ENCODE results near the gene RBBP4. TPM values are rescaled to one million over a fixed set of nuclear protein-coding genes. Genes with fewer than 3 reads are reported as not detected.
A peak's percentile ranks its signal among the peaks of the same experiment; 100 is the strongest.

RBBP4 gene
- total RNA-seq, 3 donors from 2014 or later: 120 to 156 (median 136) TPM

GRCh38 chr1:32733582-32734321 lies 82.7 kb downstream of the RBBP4 start:
- DNase-seq: peak in 1 of 3 donors; percentile 33
- H3K4me3 ChIP-seq: no peak overlapping the region
- peaks cover 19% of the 10 kb centered on the region for H3K4me1 ChIP-seq (ENCODE audit: low read depth)
- H3K9me3 ChIP-seq: no peaks in the 10 kb centered on the region
- H3K36me3 ChIP-seq (ENCODE audit: low read depth): no peaks in the 10 kb centered on the region
- ATAC-seq: no peak
- no peak for TF ChIP-seq CTCF (IDR thresholded peaks at IDR 0.05)
- intact Hi-C loops (cut with DNase I, micrococcal nuclease): no loop called here

Other genes starting within 250 kb of the RBBP4 start
- under 1 TPM in 1 of 3 donors, not detected in 2; 0.03 TPM for gene ZBTB8B, start 186.1 kb upstream of the RBBP4 start, total RNA-seq
- gene ZBTB8A, start 111.8 kb upstream of the RBBP4 start, total RNA-seq: 1 to 10 TPM; 4.9 to 7.9 (median 5.1) TPM
- 10 to 100 TPM; 40.4 to 45.4 (median 40.9) TPM for gene ZBTB8OS, start 658 bp upstream of the RBBP4 start, total RNA-seq
- 10 to 100 TPM; 14.3 to 19.2 (median 14.6) TPM for gene SYNC, start 51.6 kb downstream of the RBBP4 start, total RNA-seq
- 10 to 100 TPM; 47.0 to 66.7 (median 54.8) TPM for gene YARS1, start 166.2 kb downstream of the RBBP4 start, total RNA-seq
- gene S100PBP, start 166.4 kb downstream of the RBBP4 start, total RNA-seq: 10 to 100 TPM; 23.7 to 38.8 (median 31.0) TPM
- gene FNDC5, start 219.7 kb downstream of the RBBP4 start, total RNA-seq: under 1 TPM; 0.38 to 0.51 (median 0.41) TPM
- gene HPCA, start 235.3 kb downstream of the RBBP4 start, total RNA-seq: 1 to 10 TPM; 1.1 to 2.0 (median 1.1) TPM